ENCODE measurements around the gene ID1.
"Not testable (repeated sequence)": the region's sequence is repeated elsewhere in the genome, so short reads cannot be mapped to it uniquely, and the experiment has no call there.

Gene ID1

GRCh38 chr20:31581391-31581790, 23.7 kb upstream of the ID1 start:
- no peak for TF ChIP-seq Cebpa-rat (IDR thresholded peaks at IDR 0.05)
- Histone ChIP-seq H3K9ac (no peak overlapping the region), H3K27me3 (peaks cover 4% of the 10 kb centered on the region), H3K9me3 (peaks cover 6% of the 10 kb centered on the region; the same call in 1 of the 2 replicates), H3K4me1 (no peaks in the 10 kb centered on the region), H3K4me3 (no peak overlapping the region), H3K4me2 (no peak overlapping the region), H4K20me1 (no peaks in the 10 kb centered on the region), H3K36me3 (no peaks in the 10 kb centered on the region), H3K27ac (no peak overlapping the region)

- H3K4me1 ChIP-seq: peaks cover 13% of the 10 kb centered on the region
- peak overlapping the region; percentile 60 for H3K4me3 ChIP-seq
- TF ChIP-seq Cebpa-rat (IDR thresholded peaks at IDR 0.05): no peak
- no peak overlapping the region for H3K27ac ChIP-seq
- H3K27me3 ChIP-seq: peaks cover 37% of the 10 kb centered on the region
- H4K20me1 ChIP-seq: peaks cover 20% of the 10 kb centered on the region
- no peaks in the 10 kb centered on the region for H3K9me3 ChIP-seq
- no peaks in the 10 kb centered on the region for H3K36me3 ChIP-seq
- peak overlapping the region; percentile 34; the same call in 1 of the 2 replicates for H3K9ac ChIP-seq
- H3K4me2 ChIP-seq: peak overlapping the region; percentile 96
Observed at GRCh38 chr20:31587545-31588389, 17.3 kb upstream of the ID1 start.

GRCh38 chr20:31590717-31591225, 14.3 kb upstream of the ID1 start:
- peaks cover 37% of the 10 kb centered on the region for H3K27me3 ChIP-seq
- TF ChIP-seq Cebpa-rat (IDR thresholded peaks at IDR 0.05): no peak
- H3K4me2 ChIP-seq: no peak overlapping the region
- H3K9ac ChIP-seq: no peak overlapping the region
- H4K20me1 ChIP-seq: peaks cover 20% of the 10 kb centered on the region
- H3K4me1 ChIP-seq: peaks cover 13% of the 10 kb centered on the region
- no peaks in the 10 kb centered on the region for H3K9me3 ChIP-seq
- H3K36me3 ChIP-seq: no peaks in the 10 kb centered on the region
- no peak overlapping the region for H3K4me3 ChIP-seq
- H3K27ac ChIP-seq: no peak overlapping the region

GRCh38 chr20:31593221-31594001, 11.7 kb upstream of the ID1 start:
- Histone ChIP-seq H3K4me3 (no peak overlapping the region), H3K4me1 (no peaks in the 10 kb centered on the region), H3K4me2 (no peak overlapping the region), H3K9me3 (no peaks in the 10 kb centered on the region), H3K27me3 (peaks cover 13% of the 10 kb centered on the region), H3K9ac (no peak overlapping the region), H4K20me1 (peaks cover 7% of the 10 kb centered on the region), H3K27ac (no peak overlapping the region), H3K36me3 (no peaks in the 10 kb centered on the region)
- no peak for TF ChIP-seq Cebpa-rat (IDR thresholded peaks at IDR 0.05)

- H3K4me3 ChIP-seq: no peak overlapping the region
- H3K36me3 ChIP-seq: no peaks in the 10 kb centered on the region
- H3K27me3 ChIP-seq: peaks cover 7% of the 10 kb centered on the region
- H3K27ac ChIP-seq: no peak overlapping the region
- TF ChIP-seq Cebpa-rat (IDR thresholded peaks at IDR 0.05): no peak
- H4K20me1 ChIP-seq: peaks cover under 1% of the 10 kb centered on the region; the same call in 1 of the 2 replicates
- no peaks in the 10 kb centered on the region for H3K4me1 ChIP-seq
- H3K4me2 ChIP-seq: no peak overlapping the region
- H3K9ac ChIP-seq: no peak overlapping the region
- H3K9me3 ChIP-seq: no peaks in the 10 kb centered on the region
Observed at GRCh38 chr20:31594002-31594557, 11.0 kb upstream of the ID1 start.

- Histone ChIP-seq H3K36me3 (no peaks in the 10 kb centered on the region), H3K9ac (no peak overlapping the region), H3K4me2 (no peak overlapping the region), H3K27me3 (no peaks in the 10 kb centered on the region; the same call in 1 of the 2 replicates), H3K4me3 (no peak overlapping the region), H3K27ac (no peak overlapping the region), H3K9me3 (no peaks in the 10 kb centered on the region), H3K4me1 (no peaks in the 10 kb centered on the region), H4K20me1 (no peaks in the 10 kb centered on the region)
- TF ChIP-seq Cebpa-rat (IDR thresholded peaks at IDR 0.05): no peak
Observed at GRCh38 chr20:31594558-31595379, 10.3 kb upstream of the ID1 start.

GRCh38 chr20:31595380-31595653, 9.8 kb upstream of the ID1 start:
- no peak for TF ChIP-seq Cebpa-rat (IDR thresholded peaks at IDR 0.05)
- H3K4me3 ChIP-seq: no peak overlapping the region

GRCh38 chr20:31595654-31596411, 9.3 kb upstream of the ID1 start:
- Histone ChIP-seq H3K36me3 (no peaks in the 10 kb centered on the region), H3K4me3 (no peak overlapping the region), H3K4me1 (no peaks in the 10 kb centered on the region), H3K27ac (no peak overlapping the region), H3K4me2 (no peak overlapping the region), H3K27me3 (no peaks in the 10 kb centered on the region; the same call in 1 of the 2 replicates), H3K9ac (no peak overlapping the region), H4K20me1 (no peaks in the 10 kb centered on the region), H3K9me3 (no peaks in the 10 kb centered on the region)
- TF ChIP-seq Cebpa-rat (IDR thresholded peaks at IDR 0.05): no peak

More at GRCh38 chr20:31595380-31595653, 9.8 kb upstream of the ID1 start:
- Histone ChIP-seq H3K27ac (no peak overlapping the region), H3K27me3 (no peaks in the 10 kb centered on the region; the same call in 1 of the 2 replicates), H3K4me1 (no peaks in the 10 kb centered on the region), H4K20me1 (no peaks in the 10 kb centered on the region), H3K9ac (no peak overlapping the region), H3K36me3 (no peaks in the 10 kb centered on the region), H3K9me3 (no peaks in the 10 kb centered on the region), H3K4me2 (no peak overlapping the region)

GRCh38 chr20:31596412-31596715, 8.7 kb upstream of the ID1 start:
- H3K27ac ChIP-seq, H3K9me3 ChIP-seq, H3K4me3 ChIP-seq, H3K36me3 ChIP-seq, H3K27me3 ChIP-seq, H3K9ac ChIP-seq, H4K20me1 ChIP-seq, H3K4me2 ChIP-seq, H3K4me1 ChIP-seq: not testable (repeated sequence)

Data from BLaER1 (cell line).